ENCODE data around the gene LENEP.

LENEP gene, protein sequence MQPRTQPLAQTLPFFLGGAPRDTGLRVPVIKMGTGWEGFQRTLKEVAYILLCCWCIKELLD

DNA sequence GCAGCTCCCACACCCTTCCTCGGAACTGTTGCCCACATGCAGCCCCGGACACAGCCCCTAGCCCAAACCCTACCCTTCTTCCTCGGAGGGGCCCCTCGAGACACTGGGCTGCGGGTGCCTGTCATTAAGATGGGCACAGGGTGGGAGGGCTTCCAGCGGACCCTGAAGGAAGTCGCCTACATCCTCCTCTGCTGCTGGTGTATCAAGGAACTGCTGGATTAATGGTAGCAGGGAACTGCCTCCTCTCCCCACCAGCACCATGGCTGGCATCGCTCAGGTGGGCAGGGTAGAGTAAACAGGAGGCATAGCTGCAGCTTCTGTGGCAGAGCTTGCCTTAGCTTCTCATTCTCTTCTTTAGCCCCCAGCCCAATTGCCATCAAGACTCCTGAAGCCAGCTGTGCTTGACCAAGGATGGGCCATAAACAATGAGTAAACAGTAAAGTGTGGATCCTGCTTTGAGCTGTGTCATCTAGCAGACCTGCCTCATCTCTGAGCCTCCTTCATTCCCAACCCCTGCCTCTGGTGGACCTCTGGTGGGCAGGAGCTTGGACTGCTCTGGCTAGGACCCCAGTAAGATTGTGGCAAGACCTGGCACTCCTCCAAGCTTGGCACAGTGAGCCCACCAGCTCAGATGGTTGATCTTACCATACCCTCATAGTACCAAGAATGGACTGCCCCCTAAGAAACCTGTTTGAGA, at the start of gene LENEP:
Gene LENEP, plus strand, starts transcription at position 15 of the 697 bp plus-strand sequence. Its CDS starts 22 bp downstream, at position 37.
- DNase-seq: no peak

DNA sequence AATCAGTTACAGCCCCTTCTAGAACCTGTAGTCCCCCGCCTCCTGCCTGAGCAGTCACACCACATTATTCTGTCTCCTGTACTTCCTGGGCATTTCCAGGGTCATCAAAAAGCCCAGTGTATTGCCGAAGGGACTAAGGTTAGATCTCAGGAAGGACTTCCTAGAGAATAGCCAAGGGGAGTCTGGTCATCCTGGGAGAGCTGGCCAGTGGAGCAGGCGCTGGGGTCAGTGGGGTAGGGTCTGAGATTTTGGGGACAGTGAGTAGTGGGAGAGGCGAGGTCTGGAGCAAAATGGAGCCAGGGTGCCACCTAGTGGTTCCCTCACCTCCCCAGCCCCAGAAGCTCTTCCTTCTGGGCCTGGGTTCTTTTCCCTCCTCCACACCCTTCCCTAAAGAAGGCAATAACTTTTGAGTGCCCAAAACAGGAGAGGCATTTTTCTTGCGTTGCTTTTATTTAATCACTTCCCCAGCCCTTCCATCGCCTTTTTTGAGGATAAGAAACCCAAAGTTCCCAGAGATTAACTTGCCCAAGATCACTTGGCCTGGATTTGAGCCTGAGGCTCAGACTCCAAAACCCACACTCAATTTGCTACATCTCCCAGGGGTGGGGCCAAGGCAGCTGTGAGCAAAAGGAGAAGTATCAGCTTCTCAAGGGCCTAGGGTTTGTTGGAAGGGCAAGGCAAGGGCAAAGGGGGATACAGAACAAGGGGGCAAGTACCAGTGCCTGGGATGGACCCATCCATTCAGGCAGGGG, 49.6 kb upstream of the LENEP start:
- DNase-seq: peak; percentile 16

DNA sequence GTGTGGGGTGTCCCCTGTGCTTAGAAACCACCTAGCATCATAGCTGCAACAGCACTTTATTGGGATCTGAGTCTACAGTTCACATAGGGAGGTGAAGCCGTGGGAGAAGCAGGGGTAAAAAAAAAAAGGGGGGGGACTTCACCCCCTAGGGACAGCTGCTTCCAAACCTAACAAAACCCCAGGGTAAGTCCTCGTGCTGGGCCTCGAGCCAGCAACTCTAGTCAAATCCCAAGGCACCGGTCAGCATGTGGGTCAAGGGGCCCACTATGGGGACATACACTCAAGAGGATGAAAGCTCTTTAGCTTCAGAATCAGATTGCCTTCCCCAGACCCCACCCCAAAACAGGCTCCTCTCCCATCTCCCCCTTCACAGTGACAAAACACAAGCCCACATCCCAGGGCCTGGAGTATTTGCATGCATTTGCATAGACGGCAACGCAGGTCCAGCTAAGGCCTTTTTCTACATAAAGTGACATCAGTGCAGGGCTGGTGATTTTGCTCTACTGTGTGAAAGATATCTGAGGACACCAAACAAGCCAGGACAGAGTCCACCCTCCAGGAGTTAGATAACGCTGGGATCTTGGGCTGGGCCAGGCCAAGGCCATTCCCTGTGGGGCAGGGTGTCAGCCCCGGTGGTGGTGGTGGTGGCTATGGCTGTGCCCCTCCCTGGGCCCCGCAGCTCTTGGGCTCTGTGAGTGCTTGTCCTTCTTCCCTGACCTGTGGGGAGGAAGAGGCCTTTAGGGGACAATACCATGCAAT, 48.8 kb upstream of the LENEP start:
- no peak for DNase-seq

DNA sequence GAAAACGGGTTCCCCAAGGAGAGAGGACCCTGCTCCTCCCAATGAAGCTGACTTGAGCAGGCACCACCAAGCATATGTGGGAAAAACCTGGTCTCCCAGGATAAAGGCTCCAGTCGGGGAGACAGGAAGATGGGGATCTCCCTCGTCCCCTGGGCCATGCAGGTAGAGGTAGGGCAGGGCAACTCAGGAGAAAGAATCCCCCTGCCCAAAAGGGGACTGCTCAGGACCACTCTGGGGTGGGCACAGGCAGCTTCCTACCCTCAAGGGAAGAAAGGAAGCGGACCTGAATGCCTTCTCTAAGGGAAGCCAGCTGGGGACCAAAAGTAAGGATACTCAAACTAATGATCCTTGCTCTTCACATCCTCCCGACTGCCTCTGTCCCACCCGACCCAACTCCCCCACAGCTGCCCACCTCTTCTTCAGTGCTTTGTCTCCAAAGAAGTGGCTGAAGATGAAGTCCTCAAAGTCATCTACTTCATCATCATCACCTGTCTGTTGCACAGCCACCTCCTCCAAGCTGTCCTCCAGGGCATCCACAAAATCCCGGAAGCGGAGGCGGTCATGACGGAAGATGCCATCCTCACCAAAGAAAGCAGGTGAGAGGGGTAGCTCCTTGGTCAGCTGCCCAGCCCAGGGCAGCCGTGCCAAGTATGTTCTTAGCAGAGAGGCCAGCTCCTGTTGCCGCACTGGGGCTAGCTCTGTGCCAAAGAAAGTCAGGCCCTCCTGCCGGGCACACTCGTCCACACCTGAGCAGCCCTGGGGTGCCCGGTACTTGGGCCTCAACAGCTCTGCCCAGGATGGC, 48.0 kb upstream of the LENEP start:
- no peak for DNase-seq

DNA sequence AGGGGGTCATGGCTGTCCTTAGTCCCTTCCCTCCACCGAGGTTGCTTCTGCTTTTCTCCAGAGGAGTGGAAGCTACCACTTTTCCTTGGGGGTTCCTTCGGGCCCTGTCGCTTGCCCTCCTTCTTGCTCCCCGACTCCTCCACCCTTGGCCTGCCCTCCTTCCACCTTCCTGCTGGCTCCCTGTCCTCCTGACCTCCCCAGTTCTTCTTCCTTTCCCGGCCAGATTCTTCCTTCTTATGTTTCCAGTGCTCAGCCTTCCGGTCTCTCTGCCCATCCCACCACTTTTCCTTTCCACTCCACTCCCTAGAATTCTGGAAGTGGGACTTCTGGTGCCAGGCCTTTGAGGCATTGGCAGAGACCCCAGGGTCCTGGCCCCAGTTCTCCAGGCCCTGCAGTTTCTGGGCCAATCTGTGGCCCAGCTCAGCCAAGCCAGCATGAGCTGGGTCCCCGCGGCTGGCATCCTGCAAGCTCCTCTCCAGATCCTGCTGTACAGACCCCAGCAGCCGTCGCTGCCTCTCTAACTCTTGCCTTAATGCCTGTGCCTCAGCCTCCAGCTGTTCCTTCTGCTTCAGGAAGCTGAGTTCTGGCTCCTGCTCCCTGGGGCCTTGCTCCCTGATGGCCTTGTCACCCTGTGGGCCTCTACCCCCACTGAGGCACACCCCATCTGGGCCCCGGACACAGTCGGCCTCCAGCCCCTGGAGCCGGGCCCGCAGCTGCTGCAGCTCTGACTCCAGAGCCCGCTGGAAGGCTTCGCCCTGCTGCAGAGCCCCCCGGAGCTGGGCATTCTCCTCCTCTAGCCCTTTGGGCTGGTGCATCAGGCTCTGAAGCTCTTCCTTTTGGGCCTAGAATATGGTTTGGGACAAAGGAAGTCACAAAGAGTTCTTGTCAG, 47.2 kb upstream of the LENEP start:
- DNase-seq: no peak

DNA sequence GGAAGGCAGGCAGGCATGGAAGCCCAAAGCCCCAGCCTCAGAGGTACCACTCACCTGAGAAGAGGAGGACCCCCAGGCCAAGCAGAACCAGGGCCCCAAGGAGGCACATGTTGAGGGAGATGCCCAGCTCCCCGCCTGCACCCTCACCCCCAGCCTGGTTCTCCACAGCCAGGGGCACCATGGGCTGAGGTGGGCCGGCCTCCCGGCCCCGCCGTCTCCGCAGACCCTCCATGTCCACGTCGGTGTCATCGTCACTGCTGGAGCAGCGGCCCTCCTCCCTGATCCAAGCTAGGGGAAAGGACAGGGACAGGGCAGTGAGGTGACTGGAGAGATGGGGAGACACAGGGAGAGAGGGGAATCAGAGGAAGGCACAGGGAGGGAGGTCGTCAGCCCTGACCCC, 45.3 kb upstream of the LENEP start:
- no peak for DNase-seq

DNA sequence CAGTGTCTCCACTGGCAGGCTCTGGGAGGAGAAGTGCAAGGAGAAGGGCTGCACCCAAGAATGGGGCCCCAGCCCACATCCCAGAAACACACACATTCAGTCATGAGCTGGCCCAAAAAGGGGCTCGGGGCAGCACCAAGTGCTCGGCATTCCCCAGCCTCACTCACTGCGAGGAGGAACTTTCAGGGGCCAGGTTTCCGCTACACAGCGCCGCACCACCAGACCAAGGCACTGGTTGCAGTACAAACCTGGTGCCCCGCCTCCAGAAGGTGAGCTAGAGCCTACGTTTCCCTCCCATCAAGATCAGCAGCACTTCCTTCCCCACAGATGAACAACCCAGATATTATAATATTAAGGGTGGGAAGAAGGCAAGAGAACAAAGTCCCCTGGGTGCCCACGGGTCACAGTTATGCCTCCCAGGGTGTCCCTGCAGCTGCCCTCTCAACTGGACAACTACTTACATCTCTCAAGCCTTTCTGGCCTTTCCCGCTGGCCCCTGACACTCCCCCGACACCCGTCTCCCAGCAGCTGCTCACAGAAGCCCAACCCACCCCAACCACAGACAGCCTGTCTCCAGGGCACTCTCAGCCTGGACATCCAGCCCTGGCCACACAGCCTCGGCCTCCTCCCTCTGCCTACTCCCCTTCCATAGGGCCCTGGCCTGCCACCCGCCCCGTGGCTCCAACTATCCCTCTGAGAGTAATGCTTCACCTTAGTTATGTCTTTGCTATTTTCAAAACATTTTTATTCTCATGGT, 41.3 kb upstream of the LENEP start:
- no peak for DNase-seq

DNA sequence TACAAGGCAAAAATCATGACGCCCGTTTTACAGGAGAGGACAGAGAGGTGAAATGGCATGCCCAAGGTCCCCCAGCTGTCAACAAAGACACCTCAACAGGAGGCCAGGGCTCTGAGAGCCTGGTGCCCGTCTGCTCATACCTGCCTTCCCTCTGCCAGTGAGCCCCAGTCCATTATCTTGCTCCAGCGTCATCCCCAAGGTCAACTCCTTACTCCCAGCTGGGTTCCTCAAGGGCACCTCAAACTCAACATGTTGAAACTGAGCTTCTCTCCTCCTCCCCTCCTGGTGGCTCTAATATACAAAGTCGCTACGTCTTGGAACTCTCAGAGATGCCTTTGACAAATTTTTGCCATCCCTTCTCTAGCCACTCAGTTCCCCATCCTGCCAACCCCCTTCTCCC, 40.7 kb upstream of the LENEP start:
- no peak for DNase-seq

DNA sequence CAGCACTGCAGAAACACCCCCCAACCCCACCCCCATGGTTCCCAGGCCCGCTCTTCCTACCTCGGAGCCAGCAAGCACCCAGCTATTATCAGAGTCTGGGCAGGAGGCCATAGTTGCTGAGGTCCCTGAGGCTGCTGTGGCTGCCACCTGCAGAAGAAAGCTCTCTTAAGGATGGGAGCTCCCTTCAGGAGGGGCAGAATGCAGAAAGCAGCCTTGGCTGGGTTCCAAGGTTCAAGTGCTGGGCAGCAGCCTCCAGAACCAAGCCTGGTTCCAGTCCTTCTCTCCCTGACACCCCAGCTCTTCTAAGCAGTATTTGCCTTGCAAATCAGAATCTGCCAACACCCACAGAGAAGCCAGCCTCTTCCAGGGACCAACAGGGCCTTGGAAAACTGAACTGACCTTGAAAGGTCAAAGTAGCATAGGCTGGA, 39.8 kb upstream of the LENEP start:
- no peak for DNase-seq

DNA sequence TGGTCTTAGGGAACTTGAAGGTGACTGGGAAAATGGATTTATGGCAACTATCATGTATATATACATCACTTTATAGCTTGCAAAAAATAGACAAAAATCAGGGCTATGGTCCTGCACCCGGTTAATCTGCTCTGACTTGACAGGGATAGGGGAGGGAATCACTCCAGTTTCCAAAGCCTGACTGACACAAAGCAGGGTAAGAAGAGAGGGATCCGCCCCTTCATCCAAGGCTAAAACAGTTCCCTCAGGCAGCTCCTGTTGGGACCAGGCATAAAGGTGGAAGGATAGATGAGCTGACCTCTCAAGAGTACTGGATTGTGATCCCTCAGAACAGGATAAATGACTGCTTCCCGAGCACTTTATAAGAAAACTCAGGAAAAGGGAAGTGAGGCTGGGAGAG, 38.8 kb upstream of the LENEP start:
- DNase-seq: no peak

DNA sequence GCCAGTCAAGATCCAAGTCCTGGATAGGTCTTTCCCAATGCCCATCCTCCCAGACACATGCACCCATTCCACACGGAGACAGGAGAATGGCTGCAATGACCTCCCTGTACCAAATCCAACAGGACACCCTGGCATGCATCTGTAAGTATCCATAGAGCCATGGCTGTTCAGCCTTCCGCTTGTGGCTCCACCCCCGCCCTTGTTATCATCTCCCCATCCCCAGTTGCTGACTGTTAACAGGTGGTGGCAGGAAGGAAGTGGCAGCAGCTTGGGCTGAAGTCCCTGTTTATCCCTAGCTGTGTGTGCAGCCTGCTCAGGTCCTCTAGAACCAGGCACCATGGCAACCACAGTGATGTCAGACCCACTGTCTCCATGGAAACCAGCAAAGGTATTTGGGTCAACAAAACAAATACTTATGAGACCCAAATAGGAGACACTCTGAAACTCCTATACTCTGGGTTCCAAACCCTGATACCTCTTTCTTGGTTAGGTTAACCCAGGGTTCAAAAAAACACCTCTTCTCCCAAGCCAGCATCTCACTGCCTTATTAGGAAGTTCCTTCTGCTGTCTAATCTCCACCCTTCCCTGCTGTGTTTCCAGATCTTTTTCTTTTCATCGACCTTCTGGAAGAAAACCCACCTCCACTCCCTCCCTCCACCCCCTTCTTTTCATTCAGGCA, 38.2 kb upstream of the LENEP start:
- peak; percentile 23 for DNase-seq

DNA sequence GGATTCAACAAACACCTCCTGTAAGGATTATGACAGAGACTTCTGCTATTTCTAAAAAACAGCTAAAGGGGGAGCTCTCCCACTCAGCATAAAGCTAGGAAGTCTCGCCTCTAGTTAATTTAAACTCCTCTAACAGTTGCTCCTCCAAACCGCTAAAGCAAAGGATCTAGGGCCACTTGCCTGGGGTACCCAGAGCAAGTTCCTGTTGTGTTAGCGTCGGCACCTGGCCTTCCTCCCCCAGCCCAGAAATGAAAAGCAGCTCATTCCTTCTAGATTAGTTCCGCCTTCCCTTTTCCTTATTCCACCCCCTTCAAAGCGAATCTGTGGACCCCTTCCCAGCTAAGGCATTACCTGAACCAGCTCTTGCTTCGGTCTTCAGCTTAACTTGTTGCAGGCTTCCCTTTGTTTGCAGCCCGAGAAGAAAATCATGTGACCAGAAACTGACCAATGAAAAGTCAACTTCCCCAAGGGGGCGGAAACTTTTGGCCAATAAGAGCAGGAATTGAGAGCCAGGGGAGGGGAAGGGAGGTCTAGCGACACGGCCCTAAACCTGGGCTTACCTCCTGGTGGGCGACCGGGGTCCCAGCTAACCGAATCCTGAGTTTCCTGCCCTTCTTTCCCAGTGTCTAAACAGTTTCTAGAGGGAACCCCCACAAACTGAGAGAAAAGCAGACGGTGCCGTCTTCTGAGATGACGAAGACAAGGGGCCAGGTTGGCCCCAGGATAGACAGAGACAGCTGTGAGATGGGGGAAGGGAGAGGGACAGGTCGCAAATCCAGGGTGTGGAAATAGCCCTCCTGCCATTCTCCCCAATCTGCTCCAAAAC, 37.5 kb upstream of the LENEP start, which contains the start of gene PBXIP1:
Gene PBXIP1, minus strand, starts transcription at position 382 of the 826 bp plus-strand sequence. CDS start 2,378 bp downstream, outside the sequence.
- DNase-seq: peak; percentile 61

DNA sequence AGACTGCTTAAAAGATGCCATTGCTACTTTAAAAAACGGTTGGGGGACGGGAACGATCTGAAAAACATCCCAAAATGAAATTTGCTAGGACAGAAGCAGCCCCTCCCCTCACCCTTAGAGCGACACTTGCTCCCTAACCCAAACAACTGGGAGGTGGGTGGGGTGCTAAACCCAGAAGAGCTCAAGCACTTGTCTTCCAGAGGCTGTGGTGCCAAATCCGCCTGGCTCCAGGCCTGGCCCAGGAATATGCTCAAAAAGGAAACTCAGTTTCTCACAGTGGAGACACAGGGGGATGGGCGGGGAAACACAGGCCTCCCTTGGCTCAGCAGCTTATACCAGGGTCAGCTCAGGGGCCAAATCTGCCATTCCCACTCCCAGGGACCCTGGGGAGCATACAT, 36.8 kb upstream of the LENEP start:
- DNase-seq: no peak

DNA sequence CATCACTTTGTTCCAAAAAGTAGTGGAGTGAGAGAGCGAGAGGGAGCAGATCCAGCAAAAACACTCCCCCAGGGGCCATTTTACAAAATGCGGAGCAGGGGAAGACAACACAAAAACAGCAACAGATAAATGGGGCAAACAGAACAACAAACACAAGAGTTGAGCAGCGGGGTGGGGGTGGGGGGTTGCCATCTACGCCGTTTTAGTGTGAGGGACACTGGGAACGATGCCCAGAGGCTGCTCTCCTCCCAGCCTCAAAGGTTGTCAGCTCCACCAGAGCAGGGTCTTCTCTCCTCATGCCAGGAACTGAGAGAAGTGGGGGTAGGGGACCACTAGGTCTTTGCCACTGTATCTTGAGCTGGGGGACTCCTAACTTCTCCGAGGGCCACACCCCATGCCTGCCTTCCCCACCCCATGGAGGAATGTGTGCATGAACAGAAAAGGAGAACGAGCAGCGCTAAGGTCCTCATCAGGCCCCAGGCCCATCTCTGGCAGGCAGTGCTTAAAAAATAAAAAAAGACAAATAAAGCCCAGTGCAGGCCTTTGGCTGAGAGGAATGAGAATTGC, 36.2 kb upstream of the LENEP start:
- no peak for DNase-seq

DNA sequence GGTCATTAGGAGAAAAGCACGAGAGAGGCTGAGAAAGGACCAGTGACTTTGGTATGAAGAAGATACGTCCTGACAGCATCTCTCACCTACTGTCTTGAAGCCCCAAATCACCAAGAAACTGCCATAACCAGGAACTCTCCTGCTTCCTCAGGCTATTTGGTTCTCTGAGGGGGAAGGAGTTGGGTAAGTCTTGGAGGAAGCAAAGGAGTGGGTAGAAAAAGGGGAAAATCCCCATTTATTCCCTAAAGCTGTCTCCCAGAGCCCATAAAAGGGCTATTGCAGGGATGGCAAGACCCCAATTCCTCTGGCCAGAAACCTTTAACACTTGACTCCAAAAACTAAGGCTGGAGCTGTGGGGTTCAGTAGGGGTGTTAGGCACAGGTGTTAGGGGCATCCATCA, 35.4 kb upstream of the LENEP start:
- DNase-seq: no peak

DNA sequence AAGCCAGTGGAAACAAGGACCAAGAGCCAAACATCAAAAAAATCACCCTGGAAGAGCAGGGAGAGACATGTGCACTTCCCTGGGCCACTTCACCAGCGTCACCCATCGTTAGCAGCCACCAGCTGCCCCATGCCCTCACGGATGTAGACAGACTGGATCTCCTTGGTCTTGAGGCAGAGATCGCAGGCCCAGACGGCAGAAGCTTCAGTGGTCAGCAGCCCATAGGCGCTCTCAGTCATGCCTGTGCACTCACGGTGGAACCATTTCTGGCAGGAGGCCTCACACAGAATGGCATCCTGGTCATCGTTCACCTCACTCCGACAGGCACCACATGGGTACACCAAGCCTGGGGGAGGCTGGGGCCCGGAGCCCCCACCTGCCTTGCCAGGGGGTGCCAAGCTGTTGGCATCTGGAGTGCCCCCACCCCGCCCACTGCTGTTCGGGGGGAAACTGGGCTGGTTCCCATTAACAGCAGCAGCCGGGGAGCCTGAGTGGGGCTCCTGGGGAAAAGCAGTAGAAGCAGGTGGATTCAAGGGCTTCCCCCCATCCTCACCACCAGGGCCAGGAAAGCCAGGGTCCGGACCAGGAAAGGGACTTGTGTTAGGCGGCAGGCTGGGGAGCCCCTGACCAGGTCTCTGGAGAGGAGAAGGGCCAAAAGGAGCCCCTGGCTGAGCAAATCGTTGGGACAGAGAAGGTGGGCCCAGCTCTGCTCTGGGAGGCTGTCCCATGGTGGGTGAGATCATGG, 34.5 kb upstream of the LENEP start:
- no peak for DNase-seq

DNA sequence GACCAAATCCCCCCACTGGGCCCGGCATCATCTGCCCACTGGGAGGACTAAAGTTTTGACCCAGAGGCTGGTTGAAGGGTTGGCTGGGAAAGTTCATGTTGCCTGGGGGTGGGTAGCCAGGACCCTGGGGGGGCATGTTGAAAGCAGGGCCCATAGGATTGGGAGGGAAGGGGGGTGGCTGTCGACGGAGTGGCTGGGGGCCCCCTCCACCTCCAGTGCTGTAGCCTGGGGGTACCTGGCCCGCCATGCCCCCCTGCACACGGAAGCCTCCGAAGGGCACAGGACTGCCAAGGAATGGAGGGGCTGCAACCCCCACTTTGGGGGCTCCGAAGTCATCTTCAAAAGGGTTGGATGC, 34.0 kb upstream of the LENEP start:
- DNase-seq: no peak

DNA sequence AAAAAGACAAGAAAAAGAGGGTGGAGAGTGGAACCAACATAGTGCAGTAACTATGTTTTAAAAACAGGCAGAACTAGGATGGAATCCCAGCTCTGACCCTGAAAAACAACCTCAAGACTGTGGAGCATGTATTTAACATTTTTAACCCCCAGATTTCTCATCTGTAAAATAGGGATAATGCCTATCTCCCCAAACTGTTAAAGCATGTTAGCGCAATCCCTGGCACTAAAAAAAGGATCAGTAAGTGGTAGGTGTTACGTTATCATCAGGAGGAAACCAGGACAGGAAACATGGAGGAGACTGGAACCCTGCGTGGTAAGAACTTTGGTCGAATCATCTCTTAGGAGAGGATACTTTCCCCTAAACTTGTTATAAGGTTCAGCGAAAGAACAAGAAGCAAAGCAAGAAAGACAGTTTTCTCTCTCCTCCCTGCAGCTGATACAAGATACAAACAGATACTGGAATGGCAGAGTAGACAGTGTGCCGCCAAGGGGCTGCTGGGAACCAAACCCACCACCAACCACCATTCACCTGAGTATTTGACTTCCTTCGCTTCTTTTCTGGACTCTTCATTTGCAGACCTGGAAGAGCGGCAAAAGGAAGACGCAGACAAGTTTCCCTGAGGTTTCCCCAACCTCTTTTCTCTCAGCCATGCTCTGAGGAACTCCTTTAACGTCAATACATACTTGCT, 32.8 kb upstream of the LENEP start:
- no peak for DNase-seq
